ENCODE results near the gene KLHDC10.

The KLHDC10 gene

GRCh38 chr7:130147710-130148325, 77.5 kb downstream of the KLHDC10 start:
- Histone ChIP-seq H3K27ac (no peak overlapping the region), H3K9ac (no peak overlapping the region), H3K4me1 (ENCODE audit: low read depth, poor library complexity, severe bottlenecking) (no peaks in the 10 kb centered on the region), H3K4me3 (IDR thresholded peaks at IDR 0.05; ENCODE audit: insufficient read depth, low read depth, low read length) (no peak overlapping the region), H3K4me2 (no peak overlapping the region), H4K20me1 (ENCODE audit: insufficient read depth) (no peaks in the 10 kb centered on the region), H3K27me3 (ENCODE audit: insufficient read depth, low read depth) (no peaks in the 10 kb centered on the region), H3K79me2 (ENCODE audit: insufficient read depth, low read depth) (no peaks in the 10 kb centered on the region), H3K36me3 (ENCODE audit: insufficient read depth) (no peaks in the 10 kb centered on the region), H2AFZ (ENCODE audit: low read depth) (no peak overlapping the region)
- TF ChIP-seq, protein P1, sequence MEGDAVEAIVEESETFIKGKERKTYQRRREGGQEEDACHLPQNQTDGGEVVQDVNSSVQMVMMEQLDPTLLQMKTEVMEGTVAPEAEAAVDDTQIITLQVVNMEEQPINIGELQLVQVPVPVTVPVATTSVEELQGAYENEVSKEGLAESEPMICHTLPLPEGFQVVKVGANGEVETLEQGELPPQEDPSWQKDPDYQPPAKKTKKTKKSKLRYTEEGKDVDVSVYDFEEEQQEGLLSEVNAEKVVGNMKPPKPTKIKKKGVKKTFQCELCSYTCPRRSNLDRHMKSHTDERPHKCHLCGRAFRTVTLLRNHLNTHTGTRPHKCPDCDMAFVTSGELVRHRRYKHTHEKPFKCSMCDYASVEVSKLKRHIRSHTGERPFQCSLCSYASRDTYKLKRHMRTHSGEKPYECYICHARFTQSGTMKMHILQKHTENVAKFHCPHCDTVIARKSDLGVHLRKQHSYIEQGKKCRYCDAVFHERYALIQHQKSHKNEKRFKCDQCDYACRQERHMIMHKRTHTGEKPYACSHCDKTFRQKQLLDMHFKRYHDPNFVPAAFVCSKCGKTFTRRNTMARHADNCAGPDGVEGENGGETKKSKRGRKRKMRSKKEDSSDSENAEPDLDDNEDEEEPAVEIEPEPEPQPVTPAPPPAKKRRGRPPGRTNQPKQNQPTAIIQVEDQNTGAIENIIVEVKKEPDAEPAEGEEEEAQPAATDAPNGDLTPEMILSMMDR (conservative IDR thresholded peaks at IDR 0.05; ENCODE audit: low read depth, low read length): no peak

- H3K79me2 ChIP-seq (ENCODE audit: insufficient read depth, low read depth): no peaks in the 10 kb centered on the region
- H4K20me1 ChIP-seq (ENCODE audit: insufficient read depth): no peaks in the 10 kb centered on the region
- no peaks in the 10 kb centered on the region for H3K36me3 ChIP-seq (ENCODE audit: insufficient read depth)
- H3K4me1 ChIP-seq (ENCODE audit: low read depth, poor library complexity, severe bottlenecking): no peaks in the 10 kb centered on the region
- H2AFZ ChIP-seq (ENCODE audit: low read depth): no peak overlapping the region
- no peak overlapping the region for H3K9ac ChIP-seq
- no peak overlapping the region for H3K4me2 ChIP-seq
- TF ChIP-seq, protein P1 (conservative IDR thresholded peaks at IDR 0.05; ENCODE audit: low read depth, low read length): no peak
- H3K27me3 ChIP-seq (ENCODE audit: insufficient read depth, low read depth): no peaks in the 10 kb centered on the region
- no peak overlapping the region for H3K4me3 ChIP-seq (IDR thresholded peaks at IDR 0.05; ENCODE audit: insufficient read depth, low read depth, low read length)
- no peak overlapping the region for H3K27ac ChIP-seq
These were observed 78.2 kb downstream of the KLHDC10 start for GRCh38 chr7:130148561-130148960.

DNA sequence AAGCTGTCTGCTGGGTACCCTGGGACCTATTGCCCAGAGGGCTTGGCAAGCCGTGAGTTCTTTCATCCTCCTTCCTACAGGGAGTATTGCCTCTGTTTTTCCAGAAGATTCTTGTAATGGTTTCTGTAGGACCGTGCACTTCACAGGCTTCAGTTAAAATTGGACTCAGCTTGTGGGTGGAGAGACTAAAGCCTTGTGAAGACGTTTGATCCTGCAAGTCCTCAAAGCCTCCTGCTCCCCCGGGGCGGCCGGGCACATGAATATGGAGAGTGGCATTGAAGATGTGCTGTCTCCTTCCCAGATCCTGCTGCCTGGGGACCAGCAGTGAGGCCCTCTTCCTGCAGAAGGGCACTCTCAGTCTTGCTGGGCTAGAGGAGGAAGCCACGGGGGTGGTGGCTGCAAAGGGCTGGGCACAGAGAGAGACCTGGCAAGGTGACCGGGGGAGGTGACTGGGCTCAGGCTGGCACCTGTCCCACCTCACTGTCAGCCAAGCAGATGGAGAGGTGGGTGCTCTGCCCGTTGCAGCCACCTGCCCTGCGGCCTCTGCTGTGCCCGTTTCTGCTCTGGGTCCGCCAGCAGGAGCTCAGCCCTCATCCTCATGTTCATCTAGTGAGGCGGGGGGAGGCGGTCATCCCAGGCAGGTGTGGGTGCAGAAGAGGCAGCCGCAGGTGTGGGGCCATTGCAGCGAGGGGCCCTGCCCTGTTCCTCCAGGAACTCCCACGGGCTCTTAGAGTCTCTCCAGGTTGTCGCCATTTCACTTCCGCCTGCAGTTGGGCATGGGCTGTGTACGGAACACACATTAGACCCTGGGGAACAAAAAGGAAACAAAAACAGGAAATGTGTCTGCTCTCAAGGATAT, 79.2 kb downstream of the KLHDC10 start:
- Histone ChIP-seq H3K4me3 (IDR thresholded peaks at IDR 0.05; ENCODE audit: insufficient read depth, low read depth, low read length) (no peak overlapping the region), H2AFZ (ENCODE audit: low read depth) (no peak overlapping the region), H3K79me2 (ENCODE audit: insufficient read depth, low read depth) (no peaks in the 10 kb centered on the region), H3K4me1 (ENCODE audit: low read depth, poor library complexity, severe bottlenecking) (no peaks in the 10 kb centered on the region), H3K27me3 (ENCODE audit: insufficient read depth, low read depth) (no peaks in the 10 kb centered on the region), H3K27ac (no peak overlapping the region), H3K9ac (no peak overlapping the region), H3K4me2 (no peak overlapping the region), H4K20me1 (ENCODE audit: insufficient read depth) (no peaks in the 10 kb centered on the region), H3K36me3 (ENCODE audit: insufficient read depth) (no peaks in the 10 kb centered on the region)
- TF ChIP-seq, protein P1 (conservative IDR thresholded peaks at IDR 0.05; ENCODE audit: low read depth, low read length): no peak

- Histone ChIP-seq H3K36me3 (ENCODE audit: insufficient read depth) (no peaks in the 10 kb centered on the region), H3K27me3 (ENCODE audit: insufficient read depth, low read depth) (no peaks in the 10 kb centered on the region), H3K9ac (no peak overlapping the region), H3K27ac (no peak overlapping the region), H3K4me2 (no peak overlapping the region), H4K20me1 (ENCODE audit: insufficient read depth) (no peaks in the 10 kb centered on the region), H3K79me2 (ENCODE audit: insufficient read depth, low read depth) (no peaks in the 10 kb centered on the region), H3K4me3 (IDR thresholded peaks at IDR 0.05; ENCODE audit: insufficient read depth, low read depth, low read length) (no peak overlapping the region), H3K4me1 (ENCODE audit: low read depth, poor library complexity, severe bottlenecking) (no peaks in the 10 kb centered on the region), H2AFZ (ENCODE audit: low read depth) (no peak overlapping the region)
- TF ChIP-seq, protein P1 (conservative IDR thresholded peaks at IDR 0.05; ENCODE audit: low read depth, low read length): no peak
These were observed 80.3 kb downstream of the KLHDC10 start for GRCh38 chr7:130150587-130150986.
